HFFc6 (cell line): ENCODE data around the gene MEIS1. TPM values are rescaled to one million over a fixed set of nuclear protein-coding genes. Genes with fewer than 3 reads are reported as not detected.

Experiments
- DNase-seq: peaks from one replicate; pipeline ENCODE4 v3.0.0-alpha.2; 2018
- H3K27ac Mint-ChIP-seq: 2 replicates; pipeline ENCODE4 v1.8.0; 2020; ENCODE audit warnings: mild to moderate bottlenecking, mixed read lengths
- H3K27me3 Mint-ChIP-seq: 2 replicates; pipeline ENCODE4 v1.8.0; 2021; ENCODE audit warnings: mild to moderate bottlenecking, moderate library complexity, mixed read lengths; ENCODE audit not compliant: insufficient read depth
- H3K36me3 Mint-ChIP-seq: 2 replicates; pipeline ENCODE4 v1.8.0; 2021; ENCODE audit warnings: low read depth, mixed read lengths
- H3K4me1 Mint-ChIP-seq: 2 replicates; pipeline ENCODE4 v1.8.0; 2020; ENCODE audit warnings: low read depth, mixed read lengths
- H3K4me3 Mint-ChIP-seq: 2 replicates; pipeline ENCODE4 v1.8.0; 2020; ENCODE audit warnings: mild to moderate bottlenecking, moderate library complexity, mixed read lengths
- H3K9me3 Mint-ChIP-seq: 2 replicates; pipeline ENCODE4 v1.8.0; 2020; ENCODE audit warnings: mild to moderate bottlenecking, mixed read lengths
- CTCF ChIP-seq: fragments of 200-600 bp; sonication (generic); IDR thresholded peaks from 2 replicates; pipeline ENCODE4 v1.5.0; 2021; ENCODE audit warnings: antibody characterized with exemption, mild to moderate bottlenecking
- total RNA-seq, 6 experiments: library from RNA; stranded (reverse); fragmentation: NEBNext Ultra II Directional; extraction: Animal tissue kit (Norgen Biotek cat#: 25700); gene quantifications; 2 replicates in 1 of 6; 3 replicates in 5 of 6; pipeline ENCODE4 v1.2.3, GENCODE V29; 2021

The MEIS1 gene
- total RNA-seq, 6 experiments from 2014 or later: 69.1 to 85.4 (median 74.1) TPM

- H3K4me3 Mint-ChIP-seq: peak overlapping the region; percentile 83
- TF ChIP-seq CTCF: no peak
- H3K27ac Mint-ChIP-seq: peak overlapping the region; percentile 93
- peaks cover 59% of the 10 kb centered on the region for H3K4me1 Mint-ChIP-seq
- H3K36me3 Mint-ChIP-seq: peaks cover 15% of the 10 kb centered on the region
- H3K27me3 Mint-ChIP-seq: no peaks in the 10 kb centered on the region
- DNase-seq: peak; percentile 45
- no peaks in the 10 kb centered on the region for H3K9me3 Mint-ChIP-seq
Observed at GRCh38 chr2:66508484-66509071, 73.7 kb downstream of the MEIS1 start.

DNA sequence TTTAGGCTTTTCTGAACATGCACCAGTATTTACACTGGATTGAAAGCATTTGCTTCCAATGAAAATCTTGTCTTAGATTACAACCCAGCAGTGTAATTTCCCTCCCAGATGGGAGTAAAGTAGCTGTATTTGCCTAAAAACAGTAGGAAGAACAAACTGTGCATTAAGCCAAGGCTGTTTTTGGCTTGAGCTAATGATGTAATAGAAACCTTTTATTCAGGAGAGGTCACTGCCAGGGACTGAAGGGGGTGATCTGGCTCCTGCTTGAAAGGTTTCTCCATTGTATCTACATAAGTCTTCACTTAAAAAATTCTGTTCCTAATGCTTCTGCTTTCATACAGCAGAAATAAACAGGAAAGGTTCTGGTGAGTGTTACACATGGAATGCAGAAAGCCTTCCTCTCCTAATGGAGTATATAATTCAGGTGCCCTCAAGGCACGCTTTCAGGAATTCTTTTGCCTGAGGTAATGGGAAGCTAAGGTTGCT, 74.4 kb downstream of the MEIS1 start:
- Mint-ChIP-seq H3K36me3 (peaks cover 15% of the 10 kb centered on the region), H3K27me3 (no peaks in the 10 kb centered on the region), H3K9me3 (no peaks in the 10 kb centered on the region), H3K4me3 (peak overlapping the region; percentile 83), H3K27ac (peak overlapping the region; percentile 93), H3K4me1 (peaks cover 59% of the 10 kb centered on the region)
- no peak for TF ChIP-seq CTCF
- DNase-seq: peak; percentile 62

DNA sequence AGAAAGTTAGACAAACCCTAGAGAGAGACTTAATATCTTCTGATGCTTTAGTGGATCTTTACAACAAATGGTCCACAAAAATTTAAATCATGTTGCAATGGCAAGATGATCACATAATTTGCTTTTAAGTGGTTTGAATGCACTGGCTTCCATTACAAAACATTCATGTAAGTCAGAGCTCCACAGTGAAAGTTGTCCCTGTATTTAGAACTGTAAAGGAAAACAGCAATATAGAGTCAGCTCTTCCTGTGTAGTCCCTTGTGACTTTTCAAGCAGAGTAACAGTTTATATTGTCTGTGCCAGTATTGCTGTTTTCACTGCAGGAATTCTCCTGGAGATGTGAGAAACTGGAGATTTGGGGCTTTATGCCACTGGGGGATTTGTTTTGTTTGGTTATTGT, 77.7 kb downstream of the MEIS1 start:
- Mint-ChIP-seq H3K4me3 (no peak overlapping the region), H3K36me3 (peaks cover 8% of the 10 kb centered on the region; the same call in 1 of the 2 replicates), H3K4me1 (peaks cover 49% of the 10 kb centered on the region), H3K27me3 (no peaks in the 10 kb centered on the region), H3K9me3 (no peaks in the 10 kb centered on the region), H3K27ac (no peak overlapping the region)
- no peak for TF ChIP-seq CTCF
- no peak for DNase-seq

DNA sequence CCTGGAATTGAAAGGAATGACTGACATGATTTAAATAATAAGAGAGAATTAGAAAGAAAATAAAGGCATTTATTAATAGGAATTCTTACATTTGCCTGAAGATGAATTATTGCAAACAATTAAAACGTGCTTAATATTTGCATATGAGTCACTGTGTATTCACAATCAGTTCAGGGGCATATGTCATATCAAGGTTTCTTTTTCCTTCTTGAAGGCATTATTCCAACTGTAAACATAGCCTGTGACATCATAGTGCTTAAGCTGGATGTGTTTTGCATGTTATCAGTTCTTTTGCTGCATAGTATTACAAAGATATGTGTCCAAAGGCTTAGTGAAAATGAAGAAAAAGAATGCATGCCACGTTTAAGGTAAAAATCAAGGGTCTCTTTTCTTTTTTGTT, 80.8 kb downstream of the MEIS1 start:
- no peaks in the 10 kb centered on the region for H3K27me3 Mint-ChIP-seq
- DNase-seq: no peak

DNA sequence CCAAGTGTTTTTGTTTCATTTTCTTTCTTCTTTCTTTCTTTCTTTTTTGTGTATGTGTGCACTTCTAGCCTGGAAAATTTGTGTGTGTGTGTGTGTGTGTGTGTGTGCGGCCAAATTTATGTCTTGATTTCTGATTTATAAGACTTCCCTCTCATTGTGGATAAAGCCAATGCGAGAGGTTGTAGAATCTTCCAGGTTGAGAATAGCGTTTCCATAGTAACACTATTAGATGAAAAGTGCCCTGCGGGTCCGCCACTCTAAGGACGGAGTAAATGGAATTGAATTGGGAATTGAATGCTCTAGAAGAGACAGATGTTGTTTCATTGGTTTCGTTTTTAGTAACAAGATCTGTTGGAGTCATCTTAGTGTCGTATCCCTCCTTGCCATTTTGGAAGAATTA, 81.6 kb downstream of the MEIS1 start:
- H3K36me3 Mint-ChIP-seq: peaks cover 9% of the 10 kb centered on the region
- no peaks in the 10 kb centered on the region for H3K9me3 Mint-ChIP-seq
- DNase-seq: no peak
- no peak for TF ChIP-seq CTCF
- peaks cover 17% of the 10 kb centered on the region for H3K4me1 Mint-ChIP-seq
- H3K27ac Mint-ChIP-seq: 0 out of 2 replicates have a peak overlapping the region, but pooled peaks have one; percentile 24
- no peaks in the 10 kb centered on the region for H3K27me3 Mint-ChIP-seq
- H3K4me3 Mint-ChIP-seq: no peak overlapping the region

More for the DNA sequence above, 80.8 kb downstream of the MEIS1 start:
- no peaks in the 10 kb centered on the region for H3K9me3 Mint-ChIP-seq
- H3K4me1 Mint-ChIP-seq: peaks cover 20% of the 10 kb centered on the region
- H3K36me3 Mint-ChIP-seq: peaks cover 8% of the 10 kb centered on the region; the same call in 1 of the 2 replicates
- peak overlapping the region; percentile 34 for H3K27ac Mint-ChIP-seq
- no peak for TF ChIP-seq CTCF
- H3K4me3 Mint-ChIP-seq: no peak overlapping the region
